Right lobe of liver (tissue), 6 donors: ENCODE results near the gene FAM174B. TPM values are rescaled to one million over a fixed set of nuclear protein-coding genes. Genes with fewer than 3 reads are reported as not detected.

Experiments
- ATAC-seq, 4 donors: fragments of 200-7000 bp; cut with Tn5 transposase; one replicate each; pipeline ENCODE4 v1.9.1; 2020; ENCODE audit warnings: mild to moderate bottlenecking in 4 of 4, moderate library complexity in 4 of 4
- DNase-seq, 3 donors: peaks; one replicate each; pipeline ENCODE4 v3.0.0-alpha.2; 2020
- H3K27ac ChIP-seq, 3 donors: fragments of 200-600 bp; one replicate each; pipeline ENCODE4 v1.8.0; 2022
- H3K27me3 ChIP-seq, 2 donors: fragments of 200-600 bp; one replicate each; pipeline ENCODE4 v1.8.0; 2022
- H3K36me3 ChIP-seq, 4 donors: fragments of 200-600 bp; sonication (generic) in 1 of 4; one replicate each; pipeline versions ENCODE4 v1.5.1 to v1.8.0; 2017 to 2022; ENCODE audit warnings: control low read depth in 1 of 4
- H3K4me1 ChIP-seq, 4 donors: fragments of 200-600 bp; sonication (generic) in 1 of 4; one replicate each; pipeline versions ENCODE4 v1.5.1 to v1.8.0; 2017 to 2022; ENCODE audit warnings: control low read depth in 1 of 4
- H3K4me3 ChIP-seq, 3 donors: fragments of 200-600 bp; one replicate each; pipeline ENCODE4 v1.8.0; 2022
- H3K9me3 ChIP-seq, 4 donors: fragments of 200-600 bp; sonication (generic) in 1 of 4; one replicate each; pipeline versions ENCODE4 v1.5.1 to v1.8.0; 2017 to 2022; ENCODE audit warnings: control low read depth in 1 of 4
- CTCF ChIP-seq, 4 donors: fragments of 200-600 bp in 3 of 4; fragments of 450-650 bp in 1 of 4; IDR thresholded peaks; one replicate each; pipeline versions ENCODE4 v1.5.1 to v1.8.0; 2016 to 2022; ENCODE audit warnings: antibody characterized with exemption in 4 of 4, mild to moderate bottlenecking in 2 of 4
- POLR2A ChIP-seq: fragments of 450-650 bp; IDR thresholded peaks from one replicate; pipeline ENCODE4 v1.6.1; 2017; ENCODE audit warnings: antibody characterized with exemption, mild to moderate bottlenecking
- WGBS: methylation state at CpG from one replicate; pipeline ENCODE4 v1.1.6; 2018; ENCODE audit warnings: low coverage, low lambda C conversion rate; ENCODE audit not compliant: insufficient coverage; ENCODE audit errors: missing lambda C conversion rate; 5-methylcytosine and 5-hydroxymethylcytosine counted together
- intact Hi-C, 2 donors: fragments of 100-400 bp; cut with DNase I; formaldehyde crosslinking; loops; one replicate each; pipeline versions ENCODE4 v1.11.2 to v1.14.1; 2022
- total RNA-seq, 6 experiments: library from RNA; depleted of rRNA in 2 of 6; stranded (reverse); fragments of >200 nt in 2 of 6; fragmentation: NEBNext Ultra II Directional in 3 of 6; extraction: Animal tissue kit (Norgen Biotek cat#: 25700) in 3 of 6; gene quantifications; one replicate each; pipeline versions ENCODE4 v1.1.0 to v1.2.4, GENCODE V29; 2016 to 2023
- donor health status: DM: no; HTN: yes; CAD: no.
- donor health status: DM: no; HTN: no; CAD: no.
- donor health status: DM: no; HTN: no; CAD: no.
- donor health status: DM: no; HTN: yes; CAD: no.
- donor health status: DM: no; HTN: yes; CAD: no.

The FAM174B gene
- total RNA-seq, 6 experiments from 2014 or later, result 2.0 to 11.9 (median 4.7) TPM

- WGBS, result 91% methylated on average over 2 of the region's 2 CpGs
- Histone ChIP-seq H3K36me3 (no peaks in the 10 kb centered on the region), H3K27me3 (no peaks in the 10 kb centered on the region), H3K4me1 (peaks cover 0 to 11% (median 0%) of the 10 kb centered on the region in 4 donors), H3K4me3 (no peak overlapping the region), H3K9me3 (no peaks in the 10 kb centered on the region), H3K27ac (no peak overlapping the region)
- intact Hi-C loops, result no loop called here
- ATAC-seq (no peak), DNase-seq (no peak)
- TF ChIP-seq POLR2A (no peak), CTCF (IDR thresholded peaks at IDR 0.05) (no peak)
Measured at GRCh38 chr15:92650966-92651365, 4.6 kb downstream of the FAM174B start.

DNA sequence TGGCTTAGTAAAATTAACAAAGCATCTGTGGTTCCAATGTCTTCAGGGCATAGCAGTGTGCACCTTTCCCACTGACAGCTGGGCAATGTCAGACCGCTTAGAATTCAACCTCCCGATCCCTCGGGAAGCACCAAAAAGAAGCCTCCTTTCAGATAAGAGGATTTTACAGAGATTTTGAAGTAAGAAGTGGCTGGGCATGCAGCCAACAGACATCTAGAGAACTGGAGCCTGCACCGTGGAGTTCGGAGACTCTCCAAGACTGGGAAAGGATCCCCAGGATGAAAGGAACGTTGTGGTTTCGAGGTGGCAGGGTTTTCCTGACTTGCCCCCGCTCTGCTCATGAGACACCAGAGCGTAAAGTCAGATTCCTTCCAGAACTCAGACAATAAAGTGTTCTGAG is 5.3 kb downstream of the FAM174B start:
- TF ChIP-seq POLR2A (no peak), CTCF (IDR thresholded peaks at IDR 0.05) (no peak)
- DNase-seq, result peak in 1 of 3 donors; percentile 32
- no peak for ATAC-seq
- Histone ChIP-seq H3K36me3 (no peaks in the 10 kb centered on the region), H3K4me3 (no peak overlapping the region), H3K9me3 (no peaks in the 10 kb centered on the region), H3K27me3 (no peaks in the 10 kb centered on the region), H3K27ac (no peak overlapping the region), H3K4me1 (peaks cover 0 to 11% (median 0%) of the 10 kb centered on the region in 4 donors)
- 62% methylated on average over 5 of the region's 9 CpGs for WGBS
- intact Hi-C loops, result no loop called here

- Histone ChIP-seq H3K36me3 (no peaks in the 10 kb centered on the region), H3K4me1 (peaks cover 0 to 8% (median 0%) of the 10 kb centered on the region in 4 donors), H3K27ac (no peak overlapping the region), H3K9me3 (no peaks in the 10 kb centered on the region), H3K27me3 (no peaks in the 10 kb centered on the region), H3K4me3 (no peak overlapping the region)
- TF ChIP-seq POLR2A (no peak), CTCF (IDR thresholded peaks at IDR 0.05) (no peak)
- DNase-seq (peak in 1 of 3 donors; percentile 19), ATAC-seq (peak in 1 of 4 donors; percentile 55)
- intact Hi-C loops, result no loop called here
- WGBS, result 44% methylated on average over 7 of the region's 8 CpGs
Measured at GRCh38 chr15:92648190-92648875, 7.2 kb downstream of the FAM174B start.

- DNase-seq (no peak), ATAC-seq (no peak)
- intact Hi-C loops, result no loop called here
- H3K36me3 ChIP-seq, result no peaks in the 10 kb centered on the region
- peaks cover 0 to 8% (median 0%) of the 10 kb centered on the region in 4 donors for H3K4me1 ChIP-seq
- no peaks in the 10 kb centered on the region for H3K9me3 ChIP-seq
- WGBS, result 86% methylated on average over 1 of the region's 1 CpG
- no peaks in the 10 kb centered on the region for H3K27me3 ChIP-seq
- no peak for TF ChIP-seq CTCF (IDR thresholded peaks at IDR 0.05)
- TF ChIP-seq POLR2A, result no peak
- H3K4me3 ChIP-seq, result no peak overlapping the region
- no peak overlapping the region for H3K27ac ChIP-seq
Measured at GRCh38 chr15:92647467-92648163, 8.0 kb downstream of the FAM174B start.
